HG02642 (cell line): ENCODE measurements around the gene RNF10.

Source experiments
- ATAC-seq: cut with Tn5 transposase; IDR thresholded peaks from one replicate; pipeline ENCODE4 v1.9.1; 2021; ENCODE audit warnings: mild to moderate bottlenecking; ENCODE audit not compliant: unreplicated experiment, poor library complexity

The RNF10 gene

DNA sequence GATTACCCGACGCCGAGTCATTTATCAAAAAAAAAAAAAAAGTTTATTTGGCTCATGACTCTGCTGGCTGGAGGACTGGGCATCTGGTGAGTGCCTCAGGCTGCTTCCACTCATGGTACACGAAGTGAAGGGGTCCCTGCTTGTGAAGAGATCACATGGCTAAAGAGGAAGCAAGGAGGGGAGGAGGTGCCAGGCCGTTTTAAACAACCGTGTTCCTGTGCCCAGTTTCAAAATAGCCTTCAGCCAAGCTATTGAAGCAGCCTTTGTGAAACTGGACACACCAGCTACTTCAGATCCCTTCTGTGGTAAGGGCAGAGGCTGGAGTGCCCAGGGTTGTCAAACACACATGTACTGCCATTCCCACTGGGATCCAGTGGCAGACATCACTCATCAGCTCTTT is 39.4 kb downstream of the RNF10 start:
- no peak for ATAC-seq

- no peak for ATAC-seq
Measured at GRCh38 chr12:120574106-120574505, 40.0 kb downstream of the RNF10 start.

GRCh38 chr12:120579179-120579578 is 45.0 kb downstream of the RNF10 start:
- ATAC-seq = no peak

GRCh38 chr12:120580787-120581723 is 46.9 kb downstream of the RNF10 start, which contains the start of gene POP5:
Gene POP5, minus strand, starts transcription at chr12:120581402. Its CDS starts 40 bp downstream, at chr12:120581362.
- ATAC-seq = peak; percentile 95

DNA sequence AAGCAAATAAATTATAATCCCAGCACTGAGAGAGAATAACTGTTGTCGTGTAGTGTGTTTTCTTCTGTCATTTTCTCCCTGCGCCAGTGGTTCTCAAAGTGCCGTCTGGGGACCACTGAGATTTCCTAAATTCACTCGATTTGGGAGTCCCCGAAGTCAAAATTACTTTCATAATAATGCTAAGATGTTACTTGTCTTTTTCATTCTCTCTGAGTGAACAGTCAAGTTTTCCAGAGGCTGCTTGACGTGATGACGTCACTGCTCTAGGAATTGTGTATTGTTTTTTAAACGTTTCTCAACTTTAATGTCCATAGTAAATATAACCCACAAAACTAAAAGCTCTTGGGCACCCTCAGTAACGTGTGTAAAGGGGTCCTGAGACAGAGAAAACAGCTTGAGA is 47.8 kb downstream of the RNF10 start:
- no peak for ATAC-seq

GRCh38 chr12:120583478-120584030 is 49.4 kb downstream of the RNF10 start:
- no peak for ATAC-seq

- no peak for ATAC-seq
Measured at GRCh38 chr12:120584343-120585149, 50.4 kb downstream of the RNF10 start.

- no peak for ATAC-seq
Measured at GRCh38 chr12:120586206-120586605, 52.0 kb downstream of the RNF10 start.

DNA sequence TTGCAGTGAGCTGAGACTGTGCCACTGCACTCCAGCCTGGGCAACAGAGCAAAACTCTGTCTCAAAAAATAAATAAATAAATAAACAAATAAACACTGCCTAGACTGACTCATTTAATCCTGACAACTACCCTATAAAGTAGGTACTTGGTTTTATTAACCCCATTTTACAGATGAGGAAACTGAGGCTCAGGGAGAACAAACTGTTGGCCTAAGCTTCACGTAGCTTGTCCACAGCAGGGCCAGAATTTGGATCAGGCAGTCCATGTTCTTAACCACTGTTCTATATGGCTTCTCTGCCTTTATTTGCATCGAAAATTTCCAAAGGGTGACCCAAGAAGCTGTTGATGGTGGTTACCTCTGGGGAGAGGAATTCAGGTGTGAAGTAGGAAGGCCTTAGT is 52.7 kb downstream of the RNF10 start:
- ATAC-seq = no peak

DNA sequence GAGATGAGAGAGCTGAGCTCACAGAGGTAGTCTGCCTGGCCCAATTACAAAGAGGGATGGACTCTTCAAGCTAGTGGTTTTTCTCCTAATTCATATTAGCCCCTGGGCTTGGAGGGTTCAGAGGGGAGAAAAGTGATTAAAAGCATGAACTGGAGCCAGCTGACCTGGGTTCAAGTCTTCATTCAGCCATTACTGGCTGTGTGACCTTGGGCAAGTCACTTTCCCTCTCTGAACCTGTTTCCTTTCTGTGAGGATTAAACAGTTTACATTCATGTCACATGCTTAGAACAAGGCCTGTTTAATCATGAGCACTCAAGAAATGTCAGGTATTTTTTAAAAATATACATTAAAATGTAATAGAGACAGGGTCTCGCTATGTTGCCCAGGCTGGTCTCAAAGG is 54.2 kb downstream of the RNF10 start:
- no peak for ATAC-seq

DNA sequence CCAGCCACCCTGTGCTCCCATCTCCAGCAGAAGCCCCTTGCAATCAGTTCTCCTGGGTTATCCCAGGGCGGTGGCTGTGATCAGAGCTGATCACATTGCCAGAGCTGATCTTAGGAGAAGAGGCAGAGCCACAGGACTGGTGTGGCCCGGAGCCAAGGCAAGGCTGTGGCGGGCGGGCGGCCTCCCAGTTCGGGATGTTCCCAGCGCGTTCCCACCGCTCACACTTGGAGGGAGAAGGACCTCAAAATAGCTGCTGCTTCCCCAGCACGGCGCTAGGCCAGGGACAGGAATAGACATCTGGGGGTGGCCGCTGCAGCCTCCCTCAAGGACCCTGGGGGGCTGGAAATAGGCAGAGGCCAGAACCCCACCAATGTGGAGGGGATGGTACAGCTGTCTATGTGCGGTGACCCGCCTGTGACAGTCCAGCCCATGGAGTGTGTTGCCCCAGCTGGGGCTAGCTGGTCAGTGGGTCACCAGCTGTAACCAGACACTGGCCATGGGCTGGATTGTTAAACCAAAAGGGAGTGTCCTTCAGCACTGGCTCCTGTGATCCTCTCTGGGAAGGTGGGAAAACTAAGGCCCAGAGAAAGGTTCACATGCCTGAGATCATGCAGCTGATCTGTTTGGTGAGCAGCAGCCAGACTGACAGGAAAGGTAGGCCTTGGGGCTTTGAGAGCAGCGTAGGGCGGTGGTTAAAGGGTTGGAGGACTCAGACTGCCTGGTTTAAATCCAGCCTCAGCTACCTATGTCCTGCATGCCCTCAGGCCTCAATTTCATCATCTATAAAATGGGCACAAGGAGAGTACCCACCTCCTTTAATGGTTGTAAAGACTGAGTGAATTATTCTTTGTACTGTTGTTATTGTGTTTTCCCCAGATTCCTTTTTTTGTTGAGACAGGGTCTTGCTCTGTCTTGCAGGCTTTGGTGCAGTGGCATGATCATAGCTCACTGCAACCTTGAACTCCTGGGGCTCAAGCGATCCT is 55.1 kb downstream of the RNF10 start:
- ATAC-seq = no peak

DNA sequence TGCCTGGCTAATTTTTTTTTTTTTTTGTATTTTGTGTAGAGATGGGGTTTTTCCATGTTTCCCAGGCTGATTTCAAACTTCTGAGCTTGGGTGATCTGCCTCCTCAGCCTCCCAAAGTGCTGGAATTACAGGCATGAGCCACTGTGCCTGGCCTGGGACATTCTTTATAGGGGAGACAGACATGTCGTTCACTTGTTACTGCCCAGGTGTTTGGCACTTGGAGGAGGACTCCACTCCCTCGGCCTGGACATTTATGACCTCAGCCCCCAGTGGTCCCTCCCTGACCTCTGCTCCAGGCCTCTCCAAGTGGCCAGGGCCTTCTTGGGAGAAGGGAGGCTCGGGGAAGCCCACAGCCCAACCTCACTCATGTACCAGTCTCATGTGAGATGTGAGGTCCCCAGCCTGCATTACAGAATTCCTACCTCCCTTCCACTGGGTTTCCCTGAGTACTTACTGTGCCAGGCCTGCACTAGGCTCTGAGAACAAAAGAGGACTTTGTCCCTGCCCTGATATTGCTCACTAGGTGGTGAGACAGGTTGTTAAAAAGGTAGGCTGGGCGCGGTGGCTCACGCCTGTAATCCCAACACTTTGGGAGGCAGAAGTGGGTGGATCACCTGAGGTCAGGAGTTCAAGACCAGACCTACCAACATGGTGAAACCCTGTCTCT is 56.7 kb downstream of the RNF10 start:
- no peak for ATAC-seq

DNA sequence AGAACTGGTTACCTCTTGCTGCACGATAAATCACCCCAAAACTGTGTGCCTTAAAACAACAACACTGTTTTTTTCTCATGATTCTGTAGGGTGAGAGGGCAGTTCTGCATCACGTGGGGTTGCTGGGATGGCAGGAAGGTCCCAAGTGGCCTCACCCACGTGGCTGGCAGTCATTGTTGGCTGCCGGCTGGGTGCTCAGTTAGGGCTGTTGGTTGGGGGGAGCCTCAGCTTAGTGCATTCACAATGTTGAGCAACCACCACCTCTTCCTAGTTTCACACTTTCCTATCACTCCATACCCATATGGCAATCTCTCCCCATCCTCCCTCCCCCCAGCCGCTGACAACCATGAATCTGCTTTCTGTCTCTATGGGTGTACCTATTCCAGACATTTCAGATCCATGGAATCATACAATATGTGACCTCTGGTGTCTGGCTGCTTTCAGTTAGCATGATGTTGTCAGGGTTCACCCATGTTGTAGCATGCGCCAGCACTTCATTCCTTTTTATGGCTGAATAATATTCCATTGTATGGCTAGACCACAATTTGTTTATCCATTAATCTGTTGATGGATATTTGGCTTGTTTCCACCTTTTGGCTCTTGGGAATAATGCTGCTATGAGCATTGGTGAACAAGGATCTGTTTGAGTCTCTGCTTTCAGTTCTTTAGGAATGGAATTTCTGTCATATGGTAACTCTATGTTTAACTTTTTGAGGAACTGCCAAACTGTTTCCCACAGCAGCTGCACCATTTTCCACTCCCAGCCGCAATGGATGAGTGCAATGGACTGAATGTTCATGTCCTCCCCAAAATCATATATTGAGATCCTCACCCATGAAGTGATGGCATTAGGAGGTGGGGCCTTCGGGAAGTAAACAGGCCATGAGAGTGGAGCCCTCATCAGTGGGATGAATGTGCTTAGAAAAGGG is 58.2 kb downstream of the RNF10 start:
- ATAC-seq = no peak

DNA sequence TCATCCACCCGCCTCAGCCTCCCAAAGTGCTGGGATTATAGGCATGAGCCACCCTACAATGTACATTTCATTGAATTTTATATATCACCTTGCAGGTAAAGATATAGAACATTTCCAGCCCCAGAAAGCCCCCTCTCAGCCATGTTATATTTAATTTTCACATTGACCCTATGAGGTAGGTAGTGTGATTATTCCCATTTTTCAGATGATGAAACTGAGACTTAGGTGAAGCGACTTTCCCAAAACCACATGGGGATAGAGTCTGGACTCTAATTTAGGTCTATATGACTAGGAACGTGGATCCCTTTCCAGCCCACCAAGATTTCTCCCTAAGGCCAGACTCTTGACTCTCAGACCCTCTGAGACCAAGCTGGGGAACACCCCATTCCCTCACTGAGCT is 62.7 kb downstream of the RNF10 start:
- no peak for ATAC-seq

DNA sequence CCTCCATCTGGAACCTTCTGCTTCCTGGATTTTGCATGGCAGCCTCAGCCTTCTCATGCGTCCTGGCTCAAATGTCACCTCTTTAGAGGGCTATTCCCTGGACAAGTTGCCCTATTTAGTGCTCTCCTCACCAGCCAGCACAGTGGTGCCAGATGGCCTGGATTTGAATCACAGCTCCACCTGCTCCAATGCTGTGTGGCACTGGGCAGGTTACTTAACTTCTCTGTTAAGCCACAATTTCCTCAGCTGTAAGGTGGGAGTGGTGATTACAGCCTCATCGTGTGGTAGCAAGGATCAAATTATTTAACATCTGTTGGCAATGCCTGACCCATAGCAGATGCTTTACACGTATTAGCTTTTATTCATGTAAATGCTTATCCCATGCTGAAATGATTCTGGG is 63.7 kb downstream of the RNF10 start:
- ATAC-seq = no peak

- no peak for ATAC-seq
Measured at GRCh38 chr12:120598674-120599463, 64.7 kb downstream of the RNF10 start.
